Measurements from ENCODE around the gene DELE1. TPM values are rescaled to one million over a fixed set of nuclear protein-coding genes. Genes with fewer than 3 reads are reported as not detected.

Gene DELE1
- total RNA-seq, 4 donors from 2014 or later, result 42.5 to 99.6 (median 59.9) TPM

DNA sequence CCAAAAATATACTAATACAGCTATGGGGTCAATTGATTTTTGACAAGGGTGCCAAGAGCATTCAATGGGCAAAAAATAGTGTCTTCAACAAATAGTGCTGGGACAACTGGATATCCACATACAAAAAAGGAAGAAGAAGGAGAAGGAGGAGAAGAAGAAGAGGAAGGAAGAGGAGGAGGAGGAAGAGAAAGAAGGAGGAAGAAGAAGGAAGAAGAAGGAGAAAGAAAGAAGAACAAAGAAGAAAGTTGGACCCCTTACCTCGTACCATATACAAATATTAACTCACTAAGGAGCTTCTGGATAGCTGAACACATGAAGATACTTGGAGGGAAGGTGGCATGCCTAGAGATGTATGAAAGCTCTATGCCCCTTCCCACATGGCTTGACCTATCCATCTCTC, 17.2 kb upstream of the DELE1 start:
- Histone ChIP-seq H3K9me3 (no peaks in the 10 kb centered on the region), H3K27me3 (no peaks in the 10 kb centered on the region), H3K4me3 (no peak overlapping the region), H3K27ac (no peak overlapping the region), H3K4me1 (no peaks in the 10 kb centered on the region), H3K36me3 (no peaks in the 10 kb centered on the region)
- TF ChIP-seq POLR2AphosphoS5 (IDR thresholded peaks at IDR 0.05) (no peak), POLR2A (IDR thresholded peaks at IDR 0.05) (no peak)
- no peak for DNase-seq (ENCODE audit: low spot score in 2 of 2)
- 0% methylated on average over 1 of the region's 1 CpG for WGBS

- Histone ChIP-seq H3K9me3 (no peaks in the 10 kb centered on the region), H3K4me1 (no peaks in the 10 kb centered on the region), H3K4me3 (no peak overlapping the region), H3K36me3 (no peaks in the 10 kb centered on the region), H3K27me3 (no peaks in the 10 kb centered on the region), H3K27ac (no peak overlapping the region)
- DNase-seq (ENCODE audit: low spot score in 2 of 2), result no peak
- TF ChIP-seq, protein P1, sequence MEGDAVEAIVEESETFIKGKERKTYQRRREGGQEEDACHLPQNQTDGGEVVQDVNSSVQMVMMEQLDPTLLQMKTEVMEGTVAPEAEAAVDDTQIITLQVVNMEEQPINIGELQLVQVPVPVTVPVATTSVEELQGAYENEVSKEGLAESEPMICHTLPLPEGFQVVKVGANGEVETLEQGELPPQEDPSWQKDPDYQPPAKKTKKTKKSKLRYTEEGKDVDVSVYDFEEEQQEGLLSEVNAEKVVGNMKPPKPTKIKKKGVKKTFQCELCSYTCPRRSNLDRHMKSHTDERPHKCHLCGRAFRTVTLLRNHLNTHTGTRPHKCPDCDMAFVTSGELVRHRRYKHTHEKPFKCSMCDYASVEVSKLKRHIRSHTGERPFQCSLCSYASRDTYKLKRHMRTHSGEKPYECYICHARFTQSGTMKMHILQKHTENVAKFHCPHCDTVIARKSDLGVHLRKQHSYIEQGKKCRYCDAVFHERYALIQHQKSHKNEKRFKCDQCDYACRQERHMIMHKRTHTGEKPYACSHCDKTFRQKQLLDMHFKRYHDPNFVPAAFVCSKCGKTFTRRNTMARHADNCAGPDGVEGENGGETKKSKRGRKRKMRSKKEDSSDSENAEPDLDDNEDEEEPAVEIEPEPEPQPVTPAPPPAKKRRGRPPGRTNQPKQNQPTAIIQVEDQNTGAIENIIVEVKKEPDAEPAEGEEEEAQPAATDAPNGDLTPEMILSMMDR (IDR thresholded peaks at IDR 0.05), result no peak
- no peak for TF ChIP-seq EP300 (IDR thresholded peaks at IDR 0.05)
- no peak for TF ChIP-seq POLR2A (IDR thresholded peaks at IDR 0.05)
- TF ChIP-seq POLR2AphosphoS5 (IDR thresholded peaks at IDR 0.05), result no peak
- 0% methylated on average over 1 of the region's 1 CpG for WGBS
Observed at GRCh38 chr5:141906972-141907371, 16.7 kb upstream of the DELE1 start.

- Histone ChIP-seq H3K27ac (no peak overlapping the region), H3K4me3 (no peak overlapping the region), H3K27me3 (peaks cover 6% of the 10 kb centered on the region), H3K9me3 (no peaks in the 10 kb centered on the region), H3K36me3 (no peaks in the 10 kb centered on the region), H3K4me1 (peaks cover 5% of the 10 kb centered on the region)
- no peak for DNase-seq (ENCODE audit: low spot score in 2 of 2)
- 84% methylated on average over 2 of the region's 2 CpGs for WGBS
- TF ChIP-seq POLR2AphosphoS5 (IDR thresholded peaks at IDR 0.05), result no peak
Observed at GRCh38 chr5:141908796-141909195, 14.9 kb upstream of the DELE1 start.

DNA sequence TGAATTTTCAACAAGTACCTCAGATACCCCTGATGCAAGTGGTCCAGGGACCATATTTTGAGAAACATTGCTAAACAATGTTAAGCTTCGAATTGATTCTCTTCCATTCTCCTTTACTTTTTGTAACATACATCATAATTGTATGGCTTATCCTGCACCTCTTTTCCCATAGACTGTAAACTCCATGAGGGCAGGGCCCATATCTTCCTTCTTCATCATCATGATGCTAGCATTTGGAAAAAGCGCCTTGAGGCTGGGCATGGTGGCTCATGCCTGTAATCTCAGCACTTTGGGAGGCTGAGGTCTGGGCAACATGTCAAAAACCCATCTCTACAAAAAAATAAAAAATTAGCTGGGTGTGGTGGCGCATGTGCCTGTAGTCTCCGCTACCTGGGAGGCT, 14.5 kb upstream of the DELE1 start:
- H3K4me1 ChIP-seq, result peaks cover 9% of the 10 kb centered on the region
- TF ChIP-seq, protein P1 (IDR thresholded peaks at IDR 0.05), result no peak
- TF ChIP-seq EP300 (IDR thresholded peaks at IDR 0.05), result no peak
- TF ChIP-seq POLR2A (IDR thresholded peaks at IDR 0.05), result no peak
- no peak for TF ChIP-seq POLR2AphosphoS5 (IDR thresholded peaks at IDR 0.05)
- H3K4me3 ChIP-seq, result no peak overlapping the region
- no peak overlapping the region for H3K27ac ChIP-seq
- peaks cover 6% of the 10 kb centered on the region for H3K27me3 ChIP-seq
- WGBS, result 74% methylated on average over 4 of the region's 4 CpGs
- H3K36me3 ChIP-seq, result no peaks in the 10 kb centered on the region
- H3K9me3 ChIP-seq, result no peaks in the 10 kb centered on the region
- DNase-seq (ENCODE audit: low spot score in 2 of 2), result no peak

DNA sequence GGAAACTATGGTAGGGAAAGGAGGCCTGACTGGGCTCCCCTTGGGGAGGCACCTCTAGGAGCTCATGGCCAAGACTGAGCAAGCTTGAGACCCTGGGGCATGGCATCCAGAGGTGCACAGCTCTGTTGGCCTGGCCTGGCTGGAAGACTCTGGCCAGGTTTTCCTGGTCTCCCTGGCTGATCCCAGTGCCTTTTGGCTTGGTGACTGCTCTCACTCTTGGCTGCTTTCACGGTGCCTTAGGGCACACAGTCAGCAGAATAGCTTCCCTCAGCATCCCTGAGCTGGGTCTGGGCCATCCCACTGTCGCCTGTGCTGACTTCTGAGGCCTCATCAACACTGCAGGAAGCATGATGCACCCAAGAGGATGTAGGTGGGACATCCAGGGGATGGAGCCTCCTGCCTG, 13.4 kb upstream of the DELE1 start:
- Histone ChIP-seq H3K27me3 (peaks cover 6% of the 10 kb centered on the region), H3K4me3 (no peak overlapping the region), H3K27ac (no peak overlapping the region), H3K9me3 (no peaks in the 10 kb centered on the region), H3K36me3 (no peaks in the 10 kb centered on the region), H3K4me1 (peaks cover 11% of the 10 kb centered on the region)
- no peak for TF ChIP-seq POLR2AphosphoS5 (IDR thresholded peaks at IDR 0.05)
- TF ChIP-seq EP300 (IDR thresholded peaks at IDR 0.05), result no peak
- TF ChIP-seq, protein P1 (IDR thresholded peaks at IDR 0.05), result no peak
- no peak for TF ChIP-seq POLR2A (IDR thresholded peaks at IDR 0.05)
- no peak for DNase-seq (ENCODE audit: low spot score in 2 of 2)
- WGBS, result 13% methylated on average over 1 of the region's 2 CpGs

- peaks cover 6% of the 10 kb centered on the region for H3K27me3 ChIP-seq
- no peak for DNase-seq (ENCODE audit: low spot score in 2 of 2)
Observed at GRCh38 chr5:141913560-141914198, 10.0 kb upstream of the DELE1 start.

More at GRCh38 chr5:141913560-141914198, 10.0 kb upstream of the DELE1 start:
- no peak for TF ChIP-seq POLR2A (IDR thresholded peaks at IDR 0.05)
- TF ChIP-seq EP300 (IDR thresholded peaks at IDR 0.05), result no peak
- TF ChIP-seq POLR2AphosphoS5 (IDR thresholded peaks at IDR 0.05), result no peak
- TF ChIP-seq, protein P1 (IDR thresholded peaks at IDR 0.05), result no peak
- Histone ChIP-seq H3K4me1 (peaks cover 11% of the 10 kb centered on the region), H3K36me3 (no peaks in the 10 kb centered on the region), H3K4me3 (peak overlapping the region; percentile 43), H3K27ac (no peak overlapping the region), H3K9me3 (no peaks in the 10 kb centered on the region)
- 12% methylated on average over 16 of the region's 16 CpGs for WGBS

All from suprapubic skin (tissue), 4 donors.